GM23338 (cell line): ENCODE results near the gene FAM53A. TPM values are rescaled to one million over a fixed set of nuclear protein-coding genes. Genes with fewer than 3 reads are reported as not detected.

Experiments
- ATAC-seq: fragments of 200-7000 bp; cut with Tn5 transposase; 3 replicates; pipeline ENCODE4 v1.9.1; 2020
- DNase-seq: peaks from one replicate; pipeline ENCODE4 v3.0.0-alpha.2; 2015; ENCODE audit warnings: low spot score
- H2AFZ ChIP-seq: fragments of 200-600 bp; sonication (generic); 2 replicates; pipeline ENCODE4 v1.8.0; 2016; ENCODE audit warnings: antibody characterized with exemption, mild to moderate bottlenecking, moderate library complexity
- H3F3A ChIP-seq: fragments of 200-600 bp; sonication (generic); replicated peaks from 2 replicates; pipeline ENCODE4 v1.8.0; 2017; ENCODE audit warnings: antibody characterized with exemption, mixed run types, low read depth
- H3K27ac ChIP-seq: fragments of 200-600 bp; sonication (generic); 2 replicates; pipeline ENCODE4 v1.6.1; 2016; ENCODE audit warnings: low read depth
- H3K27me3 ChIP-seq: fragments of 200-600 bp; sonication (generic); 2 replicates; pipeline ENCODE4 v1.8.0; 2016; ENCODE audit warnings: mild to moderate bottlenecking, mixed run types, moderate library complexity; ENCODE audit not compliant: insufficient read depth
- H3K36me3 ChIP-seq: fragments of 200-600 bp; sonication (generic); 2 replicates; pipeline ENCODE4 v1.8.0; 2016; ENCODE audit warnings: mild to moderate bottlenecking; ENCODE audit not compliant: insufficient read depth
- H3K4me1 ChIP-seq: fragments of 200-600 bp; sonication (generic); 2 replicates; pipeline ENCODE4 v1.8.0; 2016; ENCODE audit warnings: mild to moderate bottlenecking, moderate library complexity; ENCODE audit not compliant: insufficient read depth
- H3K4me2 ChIP-seq: fragments of 200-600 bp; sonication (generic); 2 replicates; pipeline ENCODE4 v1.7.1; 2017; ENCODE audit warnings: mixed run types
- H3K4me3 ChIP-seq: fragments of 200-600 bp; sonication (generic); 2 replicates; pipeline ENCODE4 v1.6.1; 2016; ENCODE audit warnings: mixed run types
- H3K79me2 ChIP-seq: fragments of 200-600 bp; sonication (generic); replicated peaks from 2 replicates; pipeline ENCODE4 v1.8.0; 2017; ENCODE audit warnings: mild to moderate bottlenecking; ENCODE audit not compliant: insufficient read depth
- H3K9me2 ChIP-seq: fragments of 200-600 bp; sonication (generic); 2 replicates; pipeline ENCODE4 v1.8.0; 2017; ENCODE audit not compliant: insufficient read depth
- H4K20me1 ChIP-seq: fragments of 200-600 bp; sonication (generic); replicated peaks from 2 replicates; pipeline ENCODE4 v1.8.0; 2017; ENCODE audit warnings: mild to moderate bottlenecking; ENCODE audit not compliant: insufficient read depth
- H3K27ac Mint-ChIP-seq: 2 replicates; pipeline ENCODE4 v1.8.0; 2020; ENCODE audit warnings: inconsistent platforms, mild to moderate bottlenecking, moderate library complexity, mixed read lengths
- H3K27me3 Mint-ChIP-seq: 3 replicates; pipeline ENCODE4 v1.8.0; 2022; ENCODE audit warnings: low read depth, mild to moderate bottlenecking, moderate library complexity, mixed read lengths, inconsistent platforms; ENCODE audit not compliant: insufficient read depth, poor library complexity
- H3K36me3 Mint-ChIP-seq: 3 replicates; pipeline ENCODE4 v1.8.0; 2021; ENCODE audit warnings: low read depth, mild to moderate bottlenecking, inconsistent platforms, moderate library complexity, mixed read lengths
- H3K4me1 Mint-ChIP-seq: 3 replicates; pipeline ENCODE4 v1.8.0; 2020; ENCODE audit warnings: mild to moderate bottlenecking, inconsistent platforms, mixed read lengths
- H3K4me3 Mint-ChIP-seq: 3 replicates; pipeline ENCODE4 v1.8.0; 2021; ENCODE audit warnings: moderate library complexity, mild to moderate bottlenecking, inconsistent platforms, mixed read lengths
- H3K9me3 Mint-ChIP-seq: 3 replicates; pipeline ENCODE4 v1.8.0; 2020; ENCODE audit warnings: moderate library complexity, mild to moderate bottlenecking, inconsistent platforms, mixed read lengths
- CREB1 ChIP-seq: fragments of 250-450 bp; sonication (Bioruptor Pico); IDR thresholded peaks from 2 replicates; pipeline ENCODE4 v1.5.0; 2020; ENCODE audit warnings: low read depth, mild to moderate bottlenecking, moderate library complexity
- EZH2 ChIP-seq: fragments of 200-600 bp; sonication (generic); IDR thresholded peaks from one replicate; pipeline ENCODE4 v1.8.0; 2017; ENCODE audit warnings: antibody characterized with exemption, mild to moderate bottlenecking, low read depth; ENCODE audit not compliant: unreplicated experiment
- EZH2phosphoT487 ChIP-seq: fragments of 200-600 bp; sonication (generic); IDR thresholded peaks from one replicate; pipeline ENCODE4 v1.8.1; 2018; ENCODE audit warnings: antibody characterized with exemption; ENCODE audit not compliant: unreplicated experiment
- JUNB ChIP-seq: IDR thresholded peaks from one replicate; pipeline ENCODE4 v1.6.1; 2016; ENCODE audit warnings: antibody characterized with exemption; ENCODE audit not compliant: unreplicated experiment
- NANOG ChIP-seq: IDR thresholded peaks from 2 replicates; pipeline ENCODE4 v1.6.1; 2016; ENCODE audit warnings: antibody characterized with exemption, borderline replicate concordance
- POLR2AphosphoS5 ChIP-seq: IDR thresholded peaks from 2 replicates; pipeline ENCODE4 v1.6.1; 2016; ENCODE audit warnings: antibody characterized with exemption, low read depth
- STAT1 ChIP-seq: IDR thresholded peaks from one replicate; pipeline ENCODE4 v1.6.1; 2016; ENCODE audit warnings: antibody characterized with exemption; ENCODE audit not compliant: unreplicated experiment
- ZNF331 ChIP-seq: fragments of 250-450 bp; sonication (Bioruptor Pico); IDR thresholded peaks from 2 replicates; pipeline ENCODE4 v1.5.0; 2020; ENCODE audit warnings: low read depth, mild to moderate bottlenecking, moderate library complexity
- polyA plus RNA-seq: library from polyadenylated mRNA; unstranded; fragments of >200 nt; fragmentation: Nextera tagmentation; extraction: Ambion mirVana; gene quantifications from 2 replicates; pipeline ENCODE4 v1.2.1, GENCODE V29; 2016
- total RNA-seq: library from RNA; depleted of rRNA; stranded (reverse); fragments of >200 nt; shearing (Covaris generic); gene quantifications from 2 replicates; pipeline ENCODE4 v1.2.3, GENCODE V29; 2014
- TF ChIP-seq, protein P1 (sequence below), 2 experiments: fragments of 200-600 bp in 1 of 2; sonication (generic) in 1 of 2; conservative IDR thresholded peaks; 2 replicates each; pipeline versions ENCODE4 v1.5.1 to v1.6.1; 2016 to 2017; ENCODE audit warnings: antibody characterized with exemption in 2 of 2, low read depth in 2 of 2, mild to moderate bottlenecking in 2 of 2, moderate library complexity in 1 of 2
- TF ChIP-seq, protein P2 (sequence below): fragments of 250-450 bp; sonication (Bioruptor Pico); IDR thresholded peaks from 2 replicates; pipeline ENCODE4 v1.5.0; 2020; ENCODE audit warnings: mild to moderate bottlenecking, moderate library complexity

Gene FAM53A
- total and polyA plus RNA-seq, 2 experiments from 2014 or later: 1.1 to 3.1 TPM

DNA sequence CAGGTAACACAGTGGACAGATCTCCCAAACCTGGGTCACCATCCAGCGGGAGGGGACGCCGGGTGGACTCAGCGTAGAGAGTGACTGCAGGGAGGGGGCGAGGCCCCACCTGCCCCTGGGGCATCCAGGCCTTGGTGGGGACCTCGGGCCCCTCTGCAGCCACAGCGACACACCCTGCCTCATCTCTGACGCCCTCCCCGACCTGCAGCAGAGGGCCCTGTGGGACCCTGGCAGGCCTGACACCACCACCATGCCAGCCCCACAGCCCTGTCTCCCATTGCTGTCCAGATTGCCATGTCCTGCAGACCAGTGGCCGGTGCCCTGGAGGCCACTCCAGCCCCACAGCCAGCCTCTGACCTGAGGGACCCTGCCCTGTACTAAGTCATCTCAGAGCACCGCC, 45.2 kb downstream of the FAM53A start:
- DNase-seq (no peak), ATAC-seq (no peak)
- Histone ChIP-seq H3K27me3 (no peaks in the 10 kb centered on the region), H3F3A (no peaks in the 10 kb centered on the region), H3K36me3 (no peaks in the 10 kb centered on the region), H3K4me1 (no peaks in the 10 kb centered on the region), H3K79me2 (no peaks in the 10 kb centered on the region), H2AFZ (no peak overlapping the region), H3K9me2 (no peaks in the 10 kb centered on the region), H3K4me3 (no peak overlapping the region), H4K20me1 (no peaks in the 10 kb centered on the region), H3K27ac (no peak overlapping the region), H3K4me2 (no peak overlapping the region)
- TF ChIP-seq EZH2phosphoT487 (no peak), JUNB (no peak)
- Mint-ChIP-seq H3K9me3 (no peaks in the 10 kb centered on the region), H3K4me3 (no peak overlapping the region), H3K4me1 (no peaks in the 10 kb centered on the region), H3K36me3 (no peaks in the 10 kb centered on the region), H3K27me3 (peaks cover 7% of the 10 kb centered on the region), H3K27ac (no peak overlapping the region)

DNA sequence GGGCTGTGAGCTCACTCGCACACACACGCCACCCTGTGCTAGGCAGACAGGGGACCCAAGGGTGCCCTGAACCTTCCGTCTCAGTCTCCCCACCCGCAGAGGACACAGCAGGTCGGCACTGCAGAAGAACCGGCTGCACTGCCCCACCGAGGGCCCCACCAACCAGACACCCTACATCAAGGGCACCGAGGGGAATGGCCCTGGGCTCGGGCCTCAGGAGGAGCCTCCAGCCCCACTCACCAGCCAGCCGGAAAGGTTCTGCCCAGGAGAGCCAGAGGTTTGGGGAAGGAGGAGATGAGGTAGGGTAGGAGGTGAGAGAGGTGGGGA, 45.9 kb downstream of the FAM53A start:
- H3K4me1 Mint-ChIP-seq: no peaks in the 10 kb centered on the region
- Histone ChIP-seq H3K4me3 (no peak overlapping the region), H3K9me2 (no peaks in the 10 kb centered on the region), H3K27ac (no peak overlapping the region), H3K27me3 (no peaks in the 10 kb centered on the region), H3K4me2 (no peak overlapping the region), H2AFZ (no peak overlapping the region), H3F3A (no peaks in the 10 kb centered on the region), H3K36me3 (no peaks in the 10 kb centered on the region), H3K79me2 (no peaks in the 10 kb centered on the region), H4K20me1 (no peaks in the 10 kb centered on the region), H3K4me1 (no peaks in the 10 kb centered on the region)
- no peaks in the 10 kb centered on the region for H3K36me3 Mint-ChIP-seq
- ATAC-seq (no peak), DNase-seq (no peak)
- H3K27ac Mint-ChIP-seq: no peak overlapping the region
- TF ChIP-seq ZNF331 (CRISPR knock-in tag): no peak
- TF ChIP-seq, protein P1, sequence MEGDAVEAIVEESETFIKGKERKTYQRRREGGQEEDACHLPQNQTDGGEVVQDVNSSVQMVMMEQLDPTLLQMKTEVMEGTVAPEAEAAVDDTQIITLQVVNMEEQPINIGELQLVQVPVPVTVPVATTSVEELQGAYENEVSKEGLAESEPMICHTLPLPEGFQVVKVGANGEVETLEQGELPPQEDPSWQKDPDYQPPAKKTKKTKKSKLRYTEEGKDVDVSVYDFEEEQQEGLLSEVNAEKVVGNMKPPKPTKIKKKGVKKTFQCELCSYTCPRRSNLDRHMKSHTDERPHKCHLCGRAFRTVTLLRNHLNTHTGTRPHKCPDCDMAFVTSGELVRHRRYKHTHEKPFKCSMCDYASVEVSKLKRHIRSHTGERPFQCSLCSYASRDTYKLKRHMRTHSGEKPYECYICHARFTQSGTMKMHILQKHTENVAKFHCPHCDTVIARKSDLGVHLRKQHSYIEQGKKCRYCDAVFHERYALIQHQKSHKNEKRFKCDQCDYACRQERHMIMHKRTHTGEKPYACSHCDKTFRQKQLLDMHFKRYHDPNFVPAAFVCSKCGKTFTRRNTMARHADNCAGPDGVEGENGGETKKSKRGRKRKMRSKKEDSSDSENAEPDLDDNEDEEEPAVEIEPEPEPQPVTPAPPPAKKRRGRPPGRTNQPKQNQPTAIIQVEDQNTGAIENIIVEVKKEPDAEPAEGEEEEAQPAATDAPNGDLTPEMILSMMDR (conservative IDR thresholded peaks at IDR 0.05; ENCODE audit: low read depth in 2 of 2): no peak
- no peak for TF ChIP-seq JUNB
- TF ChIP-seq, protein P2, sequence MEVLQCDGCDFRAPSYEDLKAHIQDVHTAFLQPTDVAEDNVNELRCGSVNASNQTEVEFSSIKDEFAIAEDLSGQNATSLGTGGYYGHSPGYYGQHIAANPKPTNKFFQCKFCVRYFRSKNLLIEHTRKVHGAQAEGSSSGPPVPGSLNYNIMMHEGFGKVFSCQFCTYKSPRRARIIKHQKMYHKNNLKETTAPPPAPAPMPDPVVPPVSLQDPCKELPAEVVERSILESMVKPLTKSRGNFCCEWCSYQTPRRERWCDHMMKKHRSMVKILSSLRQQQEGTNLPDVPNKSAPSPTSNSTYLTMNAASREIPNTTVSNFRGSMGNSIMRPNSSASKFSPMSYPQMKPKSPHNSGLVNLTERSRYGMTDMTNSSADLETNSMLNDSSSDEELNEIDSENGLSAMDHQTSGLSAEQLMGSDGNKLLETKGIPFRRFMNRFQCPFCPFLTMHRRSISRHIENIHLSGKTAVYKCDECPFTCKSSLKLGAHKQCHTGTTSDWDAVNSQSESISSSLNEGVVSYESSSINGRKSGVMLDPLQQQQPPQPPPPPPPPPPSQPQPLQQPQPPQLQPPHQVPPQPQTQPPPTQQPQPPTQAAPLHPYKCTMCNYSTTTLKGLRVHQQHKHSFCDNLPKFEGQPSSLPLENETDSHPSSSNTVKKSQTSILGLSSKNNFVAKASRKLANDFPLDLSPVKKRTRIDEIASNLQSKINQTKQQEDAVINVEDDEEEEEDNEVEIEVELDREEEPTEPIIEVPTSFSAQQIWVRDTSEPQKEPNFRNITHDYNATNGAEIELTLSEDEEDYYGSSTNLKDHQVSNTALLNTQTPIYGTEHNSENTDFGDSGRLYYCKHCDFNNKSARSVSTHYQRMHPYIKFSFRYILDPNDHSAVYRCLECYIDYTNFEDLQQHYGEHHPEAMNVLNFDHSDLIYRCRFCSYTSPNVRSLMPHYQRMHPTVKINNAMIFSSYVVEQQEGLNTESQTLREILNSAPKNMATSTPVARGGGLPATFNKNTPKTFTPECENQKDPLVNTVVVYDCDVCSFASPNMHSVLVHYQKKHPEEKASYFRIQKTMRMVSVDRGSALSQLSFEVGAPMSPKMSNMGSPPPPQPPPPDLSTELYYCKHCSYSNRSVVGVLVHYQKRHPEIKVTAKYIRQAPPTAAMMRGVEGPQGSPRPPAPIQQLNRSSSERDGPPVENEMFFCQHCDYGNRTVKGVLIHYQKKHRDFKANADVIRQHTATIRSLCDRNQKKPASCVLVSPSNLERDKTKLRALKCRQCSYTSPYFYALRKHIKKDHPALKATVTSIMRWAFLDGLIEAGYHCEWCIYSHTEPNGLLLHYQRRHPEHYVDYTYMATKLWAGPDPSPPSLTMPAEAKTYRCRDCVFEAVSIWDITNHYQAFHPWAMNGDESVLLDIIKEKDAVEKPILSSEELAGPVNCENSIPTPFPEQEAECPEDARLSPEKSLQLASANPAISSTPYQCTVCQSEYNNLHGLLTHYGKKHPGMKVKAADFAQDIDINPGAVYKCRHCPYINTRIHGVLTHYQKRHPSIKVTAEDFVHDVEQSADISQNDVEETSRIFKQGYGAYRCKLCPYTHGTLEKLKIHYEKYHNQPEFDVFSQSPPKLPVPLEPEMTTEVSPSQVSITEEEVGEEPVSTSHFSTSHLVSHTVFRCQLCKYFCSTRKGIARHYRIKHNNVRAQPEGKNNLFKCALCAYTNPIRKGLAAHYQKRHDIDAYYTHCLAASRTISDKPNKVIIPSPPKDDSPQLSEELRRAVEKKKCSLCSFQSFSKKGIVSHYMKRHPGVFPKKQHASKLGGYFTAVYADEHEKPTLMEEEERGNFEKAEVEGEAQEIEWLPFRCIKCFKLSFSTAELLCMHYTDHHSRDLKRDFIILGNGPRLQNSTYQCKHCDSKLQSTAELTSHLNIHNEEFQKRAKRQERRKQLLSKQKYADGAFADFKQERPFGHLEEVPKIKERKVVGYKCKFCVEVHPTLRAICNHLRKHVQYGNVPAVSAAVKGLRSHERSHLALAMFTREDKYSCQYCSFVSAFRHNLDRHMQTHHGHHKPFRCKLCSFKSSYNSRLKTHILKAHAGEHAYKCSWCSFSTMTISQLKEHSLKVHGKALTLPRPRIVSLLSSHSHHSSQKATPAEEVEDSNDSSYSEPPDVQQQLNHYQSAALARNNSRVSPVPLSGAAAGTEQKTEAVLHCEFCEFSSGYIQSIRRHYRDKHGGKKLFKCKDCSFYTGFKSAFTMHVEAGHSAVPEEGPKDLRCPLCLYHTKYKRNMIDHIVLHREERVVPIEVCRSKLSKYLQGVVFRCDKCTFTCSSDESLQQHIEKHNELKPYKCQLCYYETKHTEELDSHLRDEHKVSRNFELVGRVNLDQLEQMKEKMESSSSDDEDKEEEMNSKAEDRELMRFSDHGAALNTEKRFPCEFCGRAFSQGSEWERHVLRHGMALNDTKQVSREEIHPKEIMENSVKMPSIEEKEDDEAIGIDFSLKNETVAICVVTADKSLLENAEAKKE (CRISPR knock-in tag): no peak
- no peak for TF ChIP-seq CREB1
- TF ChIP-seq NANOG: no peak
- TF ChIP-seq POLR2AphosphoS5: no peak
- no peak for TF ChIP-seq EZH2
- no peak for TF ChIP-seq STAT1
- H3K27me3 Mint-ChIP-seq: peaks cover 7% of the 10 kb centered on the region
- H3K9me3 Mint-ChIP-seq: no peaks in the 10 kb centered on the region
- no peak overlapping the region for H3K4me3 Mint-ChIP-seq
